ENCODE results near the gene SKAP1. TPM values are rescaled to one million over a fixed set of nuclear protein-coding genes. Genes with fewer than 3 reads are reported as not detected.

Gene SKAP1
- total and polyA plus RNA-seq, 12 donors: 3.2 to 117 (median 10.7) TPM

DNA sequence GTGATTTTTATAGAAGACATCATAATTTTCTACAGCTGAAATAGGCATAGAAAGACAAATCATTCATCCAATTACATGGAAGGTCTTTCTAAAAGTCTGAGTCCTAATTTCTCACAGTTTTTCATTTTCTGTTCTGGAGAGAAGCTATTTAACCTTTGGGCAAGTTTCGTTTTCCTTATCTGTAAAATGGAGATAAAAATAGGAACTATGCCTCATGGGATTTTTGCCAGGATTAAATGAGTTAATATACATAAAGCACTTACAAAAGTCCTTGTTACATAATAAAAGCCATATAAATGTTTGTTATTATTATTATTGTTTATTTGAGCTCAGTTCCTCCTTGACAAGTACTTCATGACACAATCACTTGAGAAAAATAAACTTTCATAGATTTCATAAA is 121.4 kb downstream of the SKAP1 start:
- DNase-seq: no peak
- Histone ChIP-seq H3K4me1 (replicated peaks in 1 of 2) (peaks cover 0 to 9% of the 10 kb centered on the region in 2 donors), H3K27me3 (peaks cover 7% of the 10 kb centered on the region), H3K36me3 (replicated peaks in 1 of 2) (no peaks in the 10 kb centered on the region), H3K4me3 (no peak overlapping the region), H3K9me3 (replicated peaks in 1 of 3) (no peaks in the 10 kb centered on the region), H3K27ac (no peak overlapping the region)
- TF ChIP-seq POLR2A (IDR thresholded peaks at IDR 0.05): no peak
- TF ChIP-seq, protein P1, sequence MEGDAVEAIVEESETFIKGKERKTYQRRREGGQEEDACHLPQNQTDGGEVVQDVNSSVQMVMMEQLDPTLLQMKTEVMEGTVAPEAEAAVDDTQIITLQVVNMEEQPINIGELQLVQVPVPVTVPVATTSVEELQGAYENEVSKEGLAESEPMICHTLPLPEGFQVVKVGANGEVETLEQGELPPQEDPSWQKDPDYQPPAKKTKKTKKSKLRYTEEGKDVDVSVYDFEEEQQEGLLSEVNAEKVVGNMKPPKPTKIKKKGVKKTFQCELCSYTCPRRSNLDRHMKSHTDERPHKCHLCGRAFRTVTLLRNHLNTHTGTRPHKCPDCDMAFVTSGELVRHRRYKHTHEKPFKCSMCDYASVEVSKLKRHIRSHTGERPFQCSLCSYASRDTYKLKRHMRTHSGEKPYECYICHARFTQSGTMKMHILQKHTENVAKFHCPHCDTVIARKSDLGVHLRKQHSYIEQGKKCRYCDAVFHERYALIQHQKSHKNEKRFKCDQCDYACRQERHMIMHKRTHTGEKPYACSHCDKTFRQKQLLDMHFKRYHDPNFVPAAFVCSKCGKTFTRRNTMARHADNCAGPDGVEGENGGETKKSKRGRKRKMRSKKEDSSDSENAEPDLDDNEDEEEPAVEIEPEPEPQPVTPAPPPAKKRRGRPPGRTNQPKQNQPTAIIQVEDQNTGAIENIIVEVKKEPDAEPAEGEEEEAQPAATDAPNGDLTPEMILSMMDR (IDR thresholded peaks at IDR 0.05): no peak
- intact Hi-C loops (cut with DNase I): no loop called here
- WGBS, 4 donors: 11 to 26% (median 25%) methylated on average over 1 of the region's 1 CpG

DNA sequence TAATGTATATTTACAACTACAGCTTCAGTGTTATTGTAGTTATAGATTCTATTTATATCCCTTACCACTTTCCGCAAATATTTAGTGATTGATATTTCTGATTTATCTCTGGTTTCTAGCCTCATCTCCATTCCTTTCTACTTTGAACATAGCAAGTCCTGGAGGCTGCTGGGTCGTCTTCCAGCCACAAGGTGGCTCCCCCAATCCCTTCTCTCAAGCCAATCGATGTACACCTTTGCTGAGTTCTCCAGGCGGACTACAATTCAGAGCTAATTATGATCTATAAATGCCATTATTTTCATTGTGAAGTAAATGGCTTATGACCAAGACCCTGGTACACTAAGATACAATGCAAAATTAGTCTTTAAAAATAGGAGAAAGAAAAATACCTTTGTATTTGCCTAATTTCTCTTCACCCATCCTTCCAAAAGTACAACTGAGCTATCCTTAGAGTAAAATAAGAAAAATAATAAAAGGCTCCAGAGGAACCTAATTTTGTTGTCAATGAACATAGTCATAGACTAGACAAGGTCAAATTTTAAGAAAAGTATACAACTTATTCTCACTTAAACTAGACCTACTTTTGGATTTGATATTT is 122.1 kb downstream of the SKAP1 start:
- Histone ChIP-seq H3K27ac (no peak overlapping the region), H3K9me3 (replicated peaks in 1 of 3) (no peaks in the 10 kb centered on the region), H3K36me3 (replicated peaks in 1 of 2) (no peaks in the 10 kb centered on the region), H3K4me1 (replicated peaks in 1 of 2) (peaks cover 0 to 9% of the 10 kb centered on the region in 2 donors), H3K27me3 (peaks cover 7% of the 10 kb centered on the region), H3K4me3 (no peak overlapping the region)
- WGBS, 4 donors: 17 to 23% (median 20%) methylated on average over 4 of the region's 4 CpGs
- intact Hi-C loops (cut with DNase I): no loop called here
- TF ChIP-seq POLR2A (IDR thresholded peaks at IDR 0.05): no peak
- TF ChIP-seq, protein P1 (IDR thresholded peaks at IDR 0.05): peak; percentile 52 to 80 (median 62)
- DNase-seq: peak; percentile 39 to 76 (median 62)

DNA sequence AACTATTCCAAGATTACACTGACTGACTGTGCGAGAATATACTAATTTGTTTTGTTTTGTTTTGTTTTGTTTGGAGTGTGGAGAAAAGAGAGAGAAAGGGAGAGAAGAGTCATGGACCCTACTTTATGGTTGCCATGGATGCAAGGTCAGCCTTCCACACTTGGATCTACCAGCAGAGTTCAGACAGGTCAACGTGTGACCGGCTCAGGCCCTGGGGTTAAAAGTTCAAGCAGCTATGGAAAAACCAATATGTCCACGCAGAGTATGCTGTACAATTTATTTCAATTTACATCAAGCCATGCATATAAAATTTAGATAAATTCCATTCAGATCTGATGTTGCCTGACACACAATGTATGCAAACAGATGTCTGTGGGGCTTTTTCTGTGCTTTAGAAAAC is 122.8 kb downstream of the SKAP1 start:
- Histone ChIP-seq H3K27ac (no peak overlapping the region), H3K4me3 (no peak overlapping the region), H3K36me3 (replicated peaks in 1 of 2) (no peaks in the 10 kb centered on the region), H3K9me3 (replicated peaks in 1 of 3) (no peaks in the 10 kb centered on the region), H3K4me1 (replicated peaks in 1 of 2) (peaks cover 0 to 9% of the 10 kb centered on the region in 2 donors), H3K27me3 (peaks cover 7% of the 10 kb centered on the region)
- DNase-seq: no peak
- intact Hi-C loops (cut with DNase I): no loop called here
- TF ChIP-seq, protein P1 (IDR thresholded peaks at IDR 0.05): no peak
- TF ChIP-seq POLR2A (IDR thresholded peaks at IDR 0.05): no peak
- 67 to 83% (median 75%) methylated on average over 4 of the region's 4 CpGs for WGBS, 4 donors

DNA sequence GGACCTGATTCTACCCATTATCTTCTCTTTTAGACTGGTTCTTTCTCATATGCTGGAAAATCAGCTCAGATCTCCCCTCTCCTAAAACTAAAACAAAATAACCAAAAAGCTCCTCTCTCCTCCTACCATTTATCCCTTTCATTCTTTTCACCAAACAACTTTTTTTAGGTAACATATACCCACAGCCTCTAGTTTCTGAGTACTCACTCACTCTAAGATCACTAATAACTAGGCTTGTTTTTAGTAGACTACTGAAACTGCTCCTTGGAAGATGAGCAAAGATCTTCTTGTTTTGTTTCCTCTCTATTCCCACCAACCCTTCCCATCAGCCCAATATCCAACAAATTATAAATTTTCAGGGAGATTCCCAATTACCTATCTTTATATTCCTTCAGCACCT is 129.0 kb downstream of the SKAP1 start:
- Histone ChIP-seq H3K27me3 (peaks cover 7% of the 10 kb centered on the region), H3K4me1 (replicated peaks in 1 of 2) (no peaks in the 10 kb centered on the region), H3K36me3 (replicated peaks in 1 of 2) (no peaks in the 10 kb centered on the region), H3K9me3 (replicated peaks in 1 of 3) (no peaks in the 10 kb centered on the region), H3K4me3 (no peak overlapping the region), H3K27ac (no peak overlapping the region)
- TF ChIP-seq, protein P1 (IDR thresholded peaks at IDR 0.05): no peak
- TF ChIP-seq POLR2A (IDR thresholded peaks at IDR 0.05): no peak
- intact Hi-C loops (cut with DNase I): no loop called here
- DNase-seq: no peak
